Naive thymus-derived CD4-positive, alpha-beta T cell (primary cell): ENCODE results near the gene CD160. TPM values are rescaled to one million over a fixed set of nuclear protein-coding genes. Genes with fewer than 3 reads are reported as not detected.
A peak's percentile ranks its signal among the peaks of the same experiment; 100 is the strongest.

Source experiments
- ATAC-seq: fragments of 150-1000 bp; cut with Tn5 transposase; 2 replicates; pipeline ENCODE4 v1.10.0; 2021; ENCODE audit warnings: mild to moderate bottlenecking, moderate library complexity
- CTCF ChIA-PET: fragments of 350-600 bp; sonication (Branson Sonifier 250); formaldehyde crosslinking; loops from one replicate; lab custom pipeline; 2021; ENCODE audit warnings: antibody characterized with exemption; lab: Charles Lee
- POLR2A ChIA-PET: fragments of 350-600 bp; sonication (Branson Sonifier 250); formaldehyde crosslinking; loops from one replicate; lab custom pipeline; 2021; ENCODE audit warnings: antibody characterized with exemption, inconsistent platforms; lab: Charles Lee
- DNase-seq, 9 donors: peaks; one replicate each; pipeline versions ENCODE4 v3.0.0 to v3.0.0-alpha.2; 2020 to 2022; ENCODE audit warnings: mixed read lengths in 1 of 9
- H3K27ac ChIP-seq: one replicate; pipeline ENCODE4 v1.7.0; 2013; ENCODE audit warnings: mild to moderate bottlenecking, low read depth, low read length, moderate library complexity
- H3K27me3 ChIP-seq, 2 donors: one replicate each; pipeline ENCODE4 v1.7.0; 2013; ENCODE audit warnings: low read length in 2 of 2, mild to moderate bottlenecking in 2 of 2, moderate library complexity in 2 of 2; ENCODE audit not compliant: control insufficient read depth in 2 of 2, insufficient read depth in 2 of 2
- H3K36me3 ChIP-seq, 3 experiments: 1 replicate in 2 of 3; 2 replicates in 1 of 3; pipeline ENCODE4 v1.7.0; 2013; ENCODE audit warnings: low read length in 3 of 3, mild to moderate bottlenecking in 3 of 3, moderate library complexity in 1 of 3; ENCODE audit not compliant: insufficient read depth in 3 of 3, control insufficient read depth in 2 of 3
- H3K4me1 ChIP-seq, 2 donors: one replicate each; pipeline ENCODE4 v1.7.0; 2013; ENCODE audit warnings: low read length in 2 of 2, mild to moderate bottlenecking in 2 of 2, moderate library complexity in 1 of 2; ENCODE audit not compliant: control insufficient read depth in 2 of 2, insufficient read depth in 2 of 2
- H3K4me3 ChIP-seq: 2 replicates; pipeline ENCODE4 v1.7.0; 2013; ENCODE audit warnings: mild to moderate bottlenecking, low read length
- H3K9me3 ChIP-seq, 3 experiments: 1 replicate in 2 of 3; 2 replicates in 1 of 3; pipeline ENCODE4 v1.7.0; 2013; ENCODE audit warnings: low read length in 3 of 3; ENCODE audit not compliant: control insufficient read depth in 2 of 3
- H3K27ac Mint-ChIP-seq, 9 donors: one replicate each; pipeline ENCODE4 v1.8.0; 2020 to 2022; ENCODE audit warnings: mixed read lengths in 9 of 9, mild to moderate bottlenecking in 8 of 9, moderate library complexity in 5 of 9, inconsistent platforms in 2 of 9
- H3K27me3 Mint-ChIP-seq, 5 donors: one replicate each; pipeline ENCODE4 v1.8.0; 2021 to 2022; ENCODE audit warnings: mixed read lengths in 5 of 5, mild to moderate bottlenecking in 1 of 5
- H3K36me3 Mint-ChIP-seq, 5 donors: one replicate each; pipeline ENCODE4 v1.8.0; 2020 to 2022; ENCODE audit warnings: mixed read lengths in 5 of 5, mild to moderate bottlenecking in 3 of 5, inconsistent platforms in 1 of 5
- H3K4me1 Mint-ChIP-seq, 7 donors: one replicate each; pipeline ENCODE4 v1.8.0; 2020 to 2022; ENCODE audit warnings: mixed read lengths in 7 of 7, mild to moderate bottlenecking in 3 of 7, inconsistent platforms in 1 of 7
- H3K4me3 Mint-ChIP-seq, 10 donors: one replicate each; pipeline ENCODE4 v1.8.0; 2020 to 2022; ENCODE audit warnings: mild to moderate bottlenecking in 10 of 10, mixed read lengths in 10 of 10, moderate library complexity in 6 of 10, inconsistent platforms in 2 of 10
- H3K9me3 Mint-ChIP-seq, 11 donors: one replicate each; pipeline ENCODE4 v1.8.0; 2020 to 2022; ENCODE audit warnings: mixed read lengths in 11 of 11, mild to moderate bottlenecking in 4 of 11, inconsistent platforms in 1 of 11, moderate library complexity in 1 of 11
- intact Hi-C, 2 donors: fragments of 100-400 bp; cut with micrococcal nuclease; formaldehyde crosslinking; loops; one replicate each; pipeline ENCODE4 v1.15.1; 2023
- polyA plus RNA-seq, 2 donors: library from polyadenylated mRNA; unstranded; fragments of 300-500 nt; fragmentation: Illumina TruSeq; gene quantifications; one replicate each; pipeline ENCODE4 v1.2.3, GENCODE V29; 2021
- total RNA-seq, 6 experiments: library from RNA in 5 of 6; stranded (reverse) in 5 of 6; gene quantifications; 1 replicate in 5 of 6; 2 replicates in 1 of 6; pipeline ENCODE4 v1.2.3 and lab custom pipeline; 2021 to 2026

CD160 gene
- total and polyA plus RNA-seq, 7 experiments from 2014 or later = 0.15 to 12.0 (median 0.34) TPM; not detected in 2

- Mint-ChIP-seq H3K4me1 (peaks cover 18 to 37% (median 25%) of the 10 kb centered on the region in 7 donors), H3K9me3 (no peaks in the 10 kb centered on the region), H3K36me3 (peaks cover 0 to 13% (median 0%) of the 10 kb centered on the region in 5 donors), H3K4me3 (no peak overlapping the region), H3K27me3 (no peaks in the 10 kb centered on the region), H3K27ac (peak overlapping the region in 2 of 9 donors; percentile 76 to 90)
- no peaks in the 10 kb centered on the region for H3K27me3 ChIP-seq
- no peaks in the 10 kb centered on the region for H3K36me3 ChIP-seq
- H3K4me3 ChIP-seq = no peak overlapping the region
- ChIA-PET POLR2A (no interaction called here), CTCF (no interaction called here)
- peaks cover 18 to 28% of the 10 kb centered on the region in 2 donors for H3K4me1 ChIP-seq
- DNase-seq = no peak
- no peak for ATAC-seq
- no peak overlapping the region for H3K27ac ChIP-seq
- no peaks in the 10 kb centered on the region for H3K9me3 ChIP-seq
- intact Hi-C loops = no loop called here
These were observed 30.4 kb upstream of the CD160 start for GRCh38 chr1:145688924-145689323.

GRCh38 chr1:145689922-145690321 lies 29.4 kb upstream of the CD160 start:
- Histone ChIP-seq H3K27me3 (no peaks in the 10 kb centered on the region), H3K27ac (peak overlapping the region; percentile 43), H3K4me1 (peaks cover 18 to 28% of the 10 kb centered on the region in 2 donors), H3K4me3 (peak overlapping the region; percentile 6), H3K9me3 (no peaks in the 10 kb centered on the region), H3K36me3 (no peaks in the 10 kb centered on the region)
- DNase-seq (no peak), ATAC-seq (no peak)
- Mint-ChIP-seq H3K9me3 (no peaks in the 10 kb centered on the region), H3K27ac (peak overlapping the region; percentile 33 to 90 (median 72)), H3K27me3 (no peaks in the 10 kb centered on the region), H3K4me3 (peak overlapping the region in 9 of 10 donors; percentile 26 to 75 (median 63)), H3K36me3 (peaks cover 0 to 13% (median 0%) of the 10 kb centered on the region in 5 donors), H3K4me1 (peaks cover 18 to 37% (median 25%) of the 10 kb centered on the region in 7 donors)
- ChIA-PET CTCF (no interaction called here), POLR2A (no interaction called here)
- intact Hi-C loops = no loop called here

GRCh38 chr1:145690587-145691558 lies 28.4 kb upstream of the CD160 start:
- POLR2A ChIA-PET = no interaction called here
- Mint-ChIP-seq H3K27ac (peak overlapping the region; percentile 33 to 90 (median 72)), H3K36me3 (peaks cover 0 to 13% (median 0%) of the 10 kb centered on the region in 5 donors), H3K4me1 (peaks cover 21 to 37% (median 25%) of the 10 kb centered on the region in 7 donors), H3K9me3 (no peaks in the 10 kb centered on the region), H3K4me3 (peak overlapping the region; percentile 26 to 75 (median 62)), H3K27me3 (no peaks in the 10 kb centered on the region)
- peak overlapping the region; percentile 43 for H3K27ac ChIP-seq
- DNase-seq = peak in 8 of 9 donors; percentile 6 to 48 (median 31)
- no peaks in the 10 kb centered on the region for H3K27me3 ChIP-seq
- CTCF ChIA-PET = interaction anchor here (0.9 kb wide), 1 partner anchor 30 kb away, joined by 4 read pairs; no protein-coding TSS in a partner anchor
- intact Hi-C loops = no loop called here
- peak; percentile 92 for ATAC-seq
- peaks cover 18 to 28% of the 10 kb centered on the region in 2 donors for H3K4me1 ChIP-seq
- peak overlapping the region; percentile 6 for H3K4me3 ChIP-seq
- H3K36me3 ChIP-seq = no peaks in the 10 kb centered on the region
- no peaks in the 10 kb centered on the region for H3K9me3 ChIP-seq

- H3K27ac ChIP-seq = no peak overlapping the region
These were observed 26.4 kb upstream of the CD160 start for GRCh38 chr1:145692785-145693443.

GRCh38 chr1:145695821-145696629 lies 23.3 kb upstream of the CD160 start:
- Histone ChIP-seq H3K36me3 (no peaks in the 10 kb centered on the region), H3K9me3 (no peaks in the 10 kb centered on the region), H3K4me3 (no peak overlapping the region), H3K27me3 (no peaks in the 10 kb centered on the region), H3K27ac (no peak overlapping the region), H3K4me1 (peaks cover 2 to 6% of the 10 kb centered on the region in 2 donors)
- no peaks in the 10 kb centered on the region for H3K36me3 Mint-ChIP-seq
- ChIA-PET CTCF (no interaction called here), POLR2A (no interaction called here)
- no peak overlapping the region for H3K4me3 Mint-ChIP-seq
- no peak for ATAC-seq
- no peak overlapping the region for H3K27ac Mint-ChIP-seq
- peaks cover 0 to 23% (median 0%) of the 10 kb centered on the region in 5 donors for H3K27me3 Mint-ChIP-seq
- intact Hi-C loops = no loop called here
- peaks cover 0 to 12% (median 2%) of the 10 kb centered on the region in 7 donors for H3K4me1 Mint-ChIP-seq
- no peak for DNase-seq
- no peaks in the 10 kb centered on the region for H3K9me3 Mint-ChIP-seq

More at GRCh38 chr1:145692785-145693443, 26.4 kb upstream of the CD160 start:
- Histone ChIP-seq H3K9me3 (no peaks in the 10 kb centered on the region), H3K4me1 (peaks cover 18 to 28% of the 10 kb centered on the region in 2 donors), H3K4me3 (no peak overlapping the region), H3K27me3 (no peaks in the 10 kb centered on the region), H3K36me3 (no peaks in the 10 kb centered on the region)
- ChIA-PET CTCF (no interaction called here), POLR2A (no interaction called here)
- no peak for ATAC-seq
- peaks cover 21 to 40% (median 25%) of the 10 kb centered on the region in 7 donors for H3K4me1 Mint-ChIP-seq
- DNase-seq = no peak
- H3K9me3 Mint-ChIP-seq = no peaks in the 10 kb centered on the region
- no peak overlapping the region for H3K27ac Mint-ChIP-seq
- no peak overlapping the region for H3K4me3 Mint-ChIP-seq
- peaks cover 0 to 5% (median 0%) of the 10 kb centered on the region in 5 donors for H3K36me3 Mint-ChIP-seq
- intact Hi-C loops = no loop called here
- peaks cover 0 to 7% (median 0%) of the 10 kb centered on the region in 5 donors for H3K27me3 Mint-ChIP-seq

- ChIA-PET POLR2A (no interaction called here), CTCF (no interaction called here)
- intact Hi-C loops = no loop called here
- Histone ChIP-seq H3K4me3 (no peak overlapping the region), H3K4me1 (no peaks in the 10 kb centered on the region), H3K9me3 (no peaks in the 10 kb centered on the region), H3K27ac (no peak overlapping the region), H3K27me3 (no peaks in the 10 kb centered on the region), H3K36me3 (no peaks in the 10 kb centered on the region)
- peaks cover 0 to 7% (median 0%) of the 10 kb centered on the region in 7 donors for H3K4me1 Mint-ChIP-seq
- H3K9me3 Mint-ChIP-seq = no peaks in the 10 kb centered on the region
- no peak overlapping the region for H3K27ac Mint-ChIP-seq
- H3K36me3 Mint-ChIP-seq = no peaks in the 10 kb centered on the region
- H3K27me3 Mint-ChIP-seq = peaks cover 0 to 27% (median 0%) of the 10 kb centered on the region in 5 donors
- DNase-seq = no peak
- no peak for ATAC-seq
- no peak overlapping the region for H3K4me3 Mint-ChIP-seq
These were observed 22.7 kb upstream of the CD160 start for GRCh38 chr1:145696630-145696960.
